Transverse colon (tissue), 4 donors: ENCODE measurements around the gene FIG4.

Experiments
- CTCF ChIP-seq, 5 experiments: fragments of 200-600 bp in 3 of 5; fragments of 450-650 bp in 2 of 5; sonication (generic) in 3 of 5; IDR thresholded peaks; 1 replicate in 2 of 5; 2 replicates in 3 of 5; pipeline ENCODE4 v1.5.1; 2016 to 2017; ENCODE audit warnings: antibody characterized with exemption in 5 of 5, inconsistent platforms in 3 of 5, mild to moderate bottlenecking in 2 of 5, moderate library complexity in 1 of 5
- EP300 ChIP-seq: sonication (generic); formaldehyde crosslinking; IDR thresholded peaks from one replicate; pipeline ENCODE4 v1.6.1; 2017; ENCODE audit warnings: antibody characterized with exemption, low read depth
- POLR2A ChIP-seq: fragments of 450-650 bp; IDR thresholded peaks from one replicate; pipeline ENCODE4 v1.6.1; 2016; ENCODE audit warnings: antibody characterized with exemption, mild to moderate bottlenecking, moderate library complexity
- POLR2AphosphoS5 ChIP-seq, 3 donors: sonication (generic); formaldehyde crosslinking; IDR thresholded peaks; one replicate each; pipeline ENCODE4 v1.6.1; 2016; ENCODE audit warnings: antibody characterized with exemption in 3 of 3

GRCh38 chr6:109772883-109773431, 81.9 kb downstream of the FIG4 start:
- TF ChIP-seq POLR2A: no peak
- no peak for TF ChIP-seq CTCF (IDR thresholded peaks at IDR 0.05)
- TF ChIP-seq EP300: no peak
- TF ChIP-seq POLR2AphosphoS5 (IDR thresholded peaks at IDR 0.05): no peak
